ENCODE measurements around the gene TSEN15. TPM values are rescaled to one million over a fixed set of nuclear protein-coding genes. Genes with fewer than 3 reads are reported as not detected.

TSEN15 gene
- total and polyA plus RNA-seq, 9 of the 15 experiments (the other 6 are each of a cell fraction or from before 2014, with no cell fraction given): 25.6 to 121 (median 91.3) TPM

DNA sequence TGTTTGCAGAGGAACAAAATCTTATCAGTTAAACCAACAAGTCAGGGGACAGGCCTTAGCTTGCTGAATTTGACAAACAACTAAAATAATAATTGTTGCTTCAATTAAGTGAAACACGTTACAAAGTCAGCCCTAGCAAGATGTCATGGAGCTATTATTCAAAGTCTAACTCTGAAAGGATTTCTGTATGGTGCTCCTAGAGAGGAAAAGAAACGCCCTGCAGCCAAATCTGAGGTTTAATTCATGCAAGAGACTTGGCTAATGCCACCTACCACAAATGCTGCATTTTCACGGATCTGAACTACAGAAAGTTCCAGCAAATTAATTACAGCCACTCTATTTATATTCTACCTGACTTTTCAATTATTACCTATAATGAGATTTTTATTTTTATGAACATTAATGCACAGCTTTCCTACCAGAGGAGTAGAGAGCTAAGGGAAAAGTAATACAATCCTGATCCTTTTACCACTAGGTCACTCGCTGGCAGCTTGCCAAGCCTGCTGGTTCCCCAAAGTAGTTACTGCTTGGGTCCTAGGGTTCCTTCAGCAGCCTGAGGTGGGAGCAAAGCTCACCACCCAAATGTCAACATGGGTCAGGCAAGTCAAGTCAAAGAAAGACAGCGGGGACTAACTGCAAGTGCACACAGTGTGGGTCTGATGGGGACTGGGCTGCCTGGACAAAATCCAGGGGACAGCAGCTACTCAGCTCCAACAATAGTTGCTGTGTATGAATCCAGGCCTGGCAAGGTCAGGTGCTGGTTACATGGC lies 22.5 kb upstream of the TSEN15 start (continued):
- TF ChIP-seq, protein P1, sequence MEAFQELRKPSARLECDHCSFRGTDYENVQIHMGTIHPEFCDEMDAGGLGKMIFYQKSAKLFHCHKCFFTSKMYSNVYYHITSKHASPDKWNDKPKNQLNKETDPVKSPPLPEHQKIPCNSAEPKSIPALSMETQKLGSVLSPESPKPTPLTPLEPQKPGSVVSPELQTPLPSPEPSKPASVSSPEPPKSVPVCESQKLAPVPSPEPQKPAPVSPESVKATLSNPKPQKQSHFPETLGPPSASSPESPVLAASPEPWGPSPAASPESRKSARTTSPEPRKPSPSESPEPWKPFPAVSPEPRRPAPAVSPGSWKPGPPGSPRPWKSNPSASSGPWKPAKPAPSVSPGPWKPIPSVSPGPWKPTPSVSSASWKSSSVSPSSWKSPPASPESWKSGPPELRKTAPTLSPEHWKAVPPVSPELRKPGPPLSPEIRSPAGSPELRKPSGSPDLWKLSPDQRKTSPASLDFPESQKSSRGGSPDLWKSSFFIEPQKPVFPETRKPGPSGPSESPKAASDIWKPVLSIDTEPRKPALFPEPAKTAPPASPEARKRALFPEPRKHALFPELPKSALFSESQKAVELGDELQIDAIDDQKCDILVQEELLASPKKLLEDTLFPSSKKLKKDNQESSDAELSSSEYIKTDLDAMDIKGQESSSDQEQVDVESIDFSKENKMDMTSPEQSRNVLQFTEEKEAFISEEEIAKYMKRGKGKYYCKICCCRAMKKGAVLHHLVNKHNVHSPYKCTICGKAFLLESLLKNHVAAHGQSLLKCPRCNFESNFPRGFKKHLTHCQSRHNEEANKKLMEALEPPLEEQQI (IDR thresholded peaks at IDR 0.05): no peak
- TF ChIP-seq NR2C1 (IDR thresholded peaks at IDR 0.05) (no peak), NR2C1 (tag; IDR thresholded peaks at IDR 0.05) (peak; percentile 46; the same call in 1 of the 2 replicates), POLR2AphosphoS5 (IDR thresholded peaks at IDR 0.05; ENCODE audit: control insufficient read depth, insufficient read depth, low read depth, low read length) (peak; percentile 34; the same call in 1 of the 2 replicates), RAD21 (CRISPR knock-in tag; conservative IDR thresholded peaks at IDR 0.05 in 1 of 2, IDR thresholded peaks at IDR 0.05 in 1 of 2) (peak in 1 of 2 experiments; percentile 38; a peak in 2 of 4 replicates), PURB (CRISPR knock-in tag; IDR thresholded peaks at IDR 0.05; ENCODE audit: low read depth) (no peak), JUNB (CRISPR knock-in tag; conservative IDR thresholded peaks at IDR 0.05) (no peak), POLR3A (IDR thresholded peaks at IDR 0.05; ENCODE audit: borderline replicate concordance, extremely low read depth, insufficient read depth, insufficient read length) (no peak), E2F3 (CRISPR knock-in tag; IDR thresholded peaks at IDR 0.05) (no peak), ZNF184 (CRISPR knock-in tag; IDR thresholded peaks at IDR 0.05) (no peak)
- TF ChIP-seq, protein P2, sequence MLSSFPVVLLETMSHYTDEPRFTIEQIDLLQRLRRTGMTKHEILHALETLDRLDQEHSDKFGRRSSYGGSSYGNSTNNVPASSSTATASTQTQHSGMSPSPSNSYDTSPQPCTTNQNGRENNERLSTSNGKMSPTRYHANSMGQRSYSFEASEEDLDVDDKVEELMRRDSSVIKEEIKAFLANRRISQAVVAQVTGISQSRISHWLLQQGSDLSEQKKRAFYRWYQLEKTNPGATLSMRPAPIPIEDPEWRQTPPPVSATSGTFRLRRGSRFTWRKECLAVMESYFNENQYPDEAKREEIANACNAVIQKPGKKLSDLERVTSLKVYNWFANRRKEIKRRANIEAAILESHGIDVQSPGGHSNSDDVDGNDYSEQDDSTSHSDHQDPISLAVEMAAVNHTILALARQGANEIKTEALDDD (IDR thresholded peaks at IDR 0.05): peak; percentile 84

Measured in K562 (cell line).